T-helper 1 cell treated with Interleukin-12 subunit alpha and Interleukin-12 subunit beta and Interleukin-4 antibody, amounts not matched to agents 30 μg/mL and 1 μg/mL, for 36 hours (primary cell): ENCODE results near the gene LARP1B.
"Not testable (repeated sequence)": the region's sequence is repeated elsewhere in the genome, so short reads cannot be mapped to it uniquely, and the experiment has no call there.

Source experiments
- H3K27ac Mint-ChIP-seq: one replicate; pipeline ENCODE4 v1.8.0; 2021; ENCODE audit warnings: mild to moderate bottlenecking, mixed read lengths
- H3K27me3 Mint-ChIP-seq: one replicate; pipeline ENCODE4 v1.8.0; 2021; ENCODE audit warnings: low read depth, mixed read lengths
- H3K36me3 Mint-ChIP-seq: one replicate; pipeline ENCODE4 v1.8.0; 2021; ENCODE audit warnings: low read depth, mixed read lengths
- H3K4me1 Mint-ChIP-seq: one replicate; pipeline ENCODE4 v1.8.0; 2021; ENCODE audit warnings: low read depth, mixed read lengths
- H3K4me3 Mint-ChIP-seq: one replicate; pipeline ENCODE4 v1.8.0; 2021; ENCODE audit warnings: mild to moderate bottlenecking, moderate library complexity, mixed read lengths
- H3K9me3 Mint-ChIP-seq: one replicate; pipeline ENCODE4 v1.8.0; 2021; ENCODE audit warnings: mixed read lengths

The LARP1B gene

DNA sequence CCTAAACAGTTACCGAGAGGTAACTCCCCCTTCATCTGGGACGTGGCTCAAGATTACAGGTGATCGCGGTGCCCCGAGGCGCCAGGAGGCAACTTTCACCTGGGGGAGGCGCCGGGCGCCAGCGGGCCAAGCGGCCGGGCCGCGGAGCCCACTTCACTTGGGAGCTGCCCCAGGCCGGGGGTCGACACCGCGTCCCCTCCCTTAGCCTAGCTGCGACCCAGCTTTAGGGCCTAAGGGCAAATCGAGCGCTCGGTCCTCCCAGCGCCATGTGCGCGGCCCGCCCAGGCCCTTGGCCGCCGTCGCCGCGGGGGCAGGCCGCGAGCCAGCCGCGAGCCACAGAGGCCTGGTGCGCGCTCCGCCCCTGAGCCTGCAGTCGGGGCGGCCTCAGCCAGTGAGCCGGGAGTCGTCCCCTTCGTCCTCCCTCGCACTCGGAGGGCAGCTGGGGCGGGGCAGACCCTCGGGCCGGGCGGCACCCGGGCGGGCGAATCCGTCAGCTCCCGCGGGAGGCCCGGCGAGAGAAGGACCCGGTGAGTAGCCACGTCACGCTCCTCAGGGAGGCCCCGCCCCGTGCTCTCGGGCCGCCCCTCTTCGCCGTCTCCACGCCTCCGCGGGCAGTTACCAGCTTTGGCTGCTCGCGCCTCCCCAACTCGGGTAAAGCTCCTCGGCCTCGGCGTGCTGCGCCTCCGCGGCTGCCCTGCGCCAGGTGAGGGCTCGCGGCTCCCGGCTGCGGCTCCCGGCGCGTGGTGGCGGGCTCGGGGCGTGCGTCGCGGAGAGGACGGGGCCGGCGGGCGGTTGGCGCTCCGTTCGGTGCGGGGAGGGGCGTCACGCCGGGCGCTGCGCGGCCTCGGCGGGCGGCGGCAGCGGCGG, at the start of gene LARP1B:
Gene LARP1B, plus strand, starts transcription at position 614 of the 867 bp plus-strand sequence. CDS start 13,640 bp downstream, outside the sequence.
- Mint-ChIP-seq H3K36me3 (no peaks in the 10 kb centered on the region), H3K4me1 (peaks cover 12% of the 10 kb centered on the region), H3K4me3 (peak within 1 kb of the TSS; percentile 86), H3K27me3 (no peaks in the 10 kb centered on the region), H3K27ac (peak within 1 kb of the TSS; percentile 93), H3K9me3 (no peaks in the 10 kb centered on the region)

DNA sequence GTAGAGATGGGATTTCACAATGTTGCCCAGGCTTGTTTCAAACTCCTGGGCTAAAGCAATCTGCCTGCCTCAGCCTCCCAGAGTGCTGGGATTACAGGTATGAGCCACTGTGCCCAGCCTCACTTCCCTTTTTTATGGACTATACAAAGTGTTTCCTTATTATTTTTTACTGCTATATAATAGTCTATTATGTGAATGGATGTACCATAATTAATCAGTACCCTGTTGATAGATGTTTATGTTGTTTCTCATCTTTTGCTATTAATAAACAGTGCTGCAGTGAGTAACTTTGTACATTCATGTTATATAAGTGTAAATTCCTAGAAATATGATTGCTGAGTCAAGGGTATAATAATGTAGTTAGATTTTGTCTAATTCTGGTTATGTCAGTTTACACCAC, 35.8 kb upstream of the LARP1B start:
- Mint-ChIP-seq H3K9me3 (no peaks in the 10 kb centered on the region), H3K27me3 (no peaks in the 10 kb centered on the region), H3K4me1 (no peaks in the 10 kb centered on the region), H3K27ac (no peak overlapping the region), H3K36me3 (peaks cover 22% of the 10 kb centered on the region), H3K4me3 (no peak overlapping the region)

DNA sequence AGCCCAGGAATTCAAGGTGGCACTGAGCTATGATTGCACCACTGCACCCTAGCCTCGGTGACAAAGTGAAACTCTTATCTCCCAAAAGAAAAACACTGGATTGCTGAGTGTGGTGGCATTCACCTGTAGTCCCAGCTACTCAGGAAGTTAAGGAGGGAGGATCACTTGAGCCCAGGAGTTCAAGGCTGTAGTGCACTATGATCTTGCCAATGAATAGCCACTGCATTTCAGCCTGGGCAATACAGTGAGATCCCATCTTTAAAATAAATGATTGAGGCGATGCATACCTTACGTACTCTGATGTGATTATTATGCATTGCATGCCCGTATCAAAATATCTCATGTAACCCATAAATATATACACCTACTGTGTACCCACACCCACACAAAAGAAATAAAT, 31.2 kb upstream of the LARP1B start:
- no peak overlapping the region for H3K4me3 Mint-ChIP-seq
- H3K27me3 Mint-ChIP-seq: no peaks in the 10 kb centered on the region
- H3K36me3 Mint-ChIP-seq: peaks cover 20% of the 10 kb centered on the region
- H3K27ac Mint-ChIP-seq: no peak overlapping the region
- no peaks in the 10 kb centered on the region for H3K9me3 Mint-ChIP-seq
- H3K4me1 Mint-ChIP-seq: no peaks in the 10 kb centered on the region

DNA sequence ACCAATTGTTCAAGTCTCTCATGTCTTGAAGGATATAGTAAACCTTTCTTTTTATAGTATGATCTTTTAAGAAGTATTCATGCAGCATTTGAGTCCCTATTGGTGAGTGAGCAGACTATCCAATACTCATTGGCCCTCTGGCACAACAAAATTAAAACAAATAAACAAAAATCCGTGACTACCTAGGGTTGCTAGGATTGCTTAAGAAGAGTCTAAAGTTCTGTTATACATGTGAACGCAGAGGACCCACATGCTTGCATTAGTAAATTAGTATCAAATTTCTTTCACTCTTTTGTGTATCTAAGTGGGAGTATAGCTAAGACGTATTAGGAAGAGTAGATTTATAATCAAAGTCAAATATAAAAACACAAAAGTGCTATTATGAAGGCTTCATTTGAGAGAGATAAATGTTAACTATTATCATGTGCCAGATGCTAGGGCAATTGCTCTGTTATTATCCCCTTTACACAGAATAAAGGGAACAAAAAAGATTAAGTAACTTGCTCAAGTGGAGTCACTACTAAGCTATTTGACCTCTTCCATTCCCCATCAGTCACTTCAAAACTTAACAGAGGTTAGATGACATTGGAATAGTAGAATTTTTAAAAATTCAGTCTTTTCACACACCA, 29.2 kb upstream of the LARP1B start:
- Mint-ChIP-seq H3K4me3 (no peak overlapping the region), H3K27ac (no peak overlapping the region), H3K4me1 (no peaks in the 10 kb centered on the region), H3K27me3 (no peaks in the 10 kb centered on the region), H3K9me3 (no peaks in the 10 kb centered on the region), H3K36me3 (peaks cover 16% of the 10 kb centered on the region)

DNA sequence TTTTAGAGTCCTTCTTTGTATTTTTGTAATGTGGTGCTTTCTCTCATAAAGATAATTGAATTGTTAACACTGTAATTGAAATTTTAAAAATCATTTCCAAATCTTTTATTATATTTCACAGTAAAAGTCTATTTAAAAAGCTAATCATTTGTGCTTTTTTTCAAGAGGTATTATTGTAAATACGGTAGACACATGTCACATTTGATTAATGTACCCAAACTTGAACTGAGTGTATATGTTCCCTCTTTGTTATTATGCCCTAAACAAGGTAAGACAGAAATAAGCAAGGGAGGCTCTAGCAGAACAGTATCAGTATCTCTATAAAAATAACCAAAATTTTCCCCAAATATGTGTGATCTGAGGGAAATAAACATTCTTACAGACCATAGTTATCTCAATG, 21.5 kb upstream of the LARP1B start:
- no peaks in the 10 kb centered on the region for H3K36me3 Mint-ChIP-seq
- no peaks in the 10 kb centered on the region for H3K4me1 Mint-ChIP-seq
- no peaks in the 10 kb centered on the region for H3K27me3 Mint-ChIP-seq
- H3K27ac Mint-ChIP-seq: no peak overlapping the region
- H3K4me3 Mint-ChIP-seq: no peak overlapping the region
- no peaks in the 10 kb centered on the region for H3K9me3 Mint-ChIP-seq

DNA sequence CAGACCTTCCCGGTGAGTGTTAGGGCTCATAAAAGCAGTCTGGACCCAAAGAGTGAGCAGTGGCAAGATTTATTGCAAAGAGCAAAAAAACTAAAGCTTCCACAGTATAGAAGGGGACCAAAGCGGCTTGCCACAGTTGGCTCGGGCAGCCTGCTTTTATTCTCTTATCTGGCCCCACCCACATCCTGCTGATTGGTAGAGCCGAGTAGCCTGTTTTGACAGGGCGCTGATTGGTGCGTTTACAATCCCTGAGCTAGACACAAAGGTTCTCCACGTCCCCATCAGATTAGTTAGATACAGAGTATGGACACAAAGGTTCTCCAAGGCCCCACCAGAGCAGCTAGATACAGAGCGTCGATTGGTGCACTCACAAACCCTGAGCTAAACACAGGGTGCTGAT, 14.1 kb upstream of the LARP1B start:
- not testable (repeated sequence) for H3K9me3 Mint-ChIP-seq, H3K36me3 Mint-ChIP-seq, H3K27ac Mint-ChIP-seq, H3K4me1 Mint-ChIP-seq, H3K27me3 Mint-ChIP-seq, H3K4me3 Mint-ChIP-seq

DNA sequence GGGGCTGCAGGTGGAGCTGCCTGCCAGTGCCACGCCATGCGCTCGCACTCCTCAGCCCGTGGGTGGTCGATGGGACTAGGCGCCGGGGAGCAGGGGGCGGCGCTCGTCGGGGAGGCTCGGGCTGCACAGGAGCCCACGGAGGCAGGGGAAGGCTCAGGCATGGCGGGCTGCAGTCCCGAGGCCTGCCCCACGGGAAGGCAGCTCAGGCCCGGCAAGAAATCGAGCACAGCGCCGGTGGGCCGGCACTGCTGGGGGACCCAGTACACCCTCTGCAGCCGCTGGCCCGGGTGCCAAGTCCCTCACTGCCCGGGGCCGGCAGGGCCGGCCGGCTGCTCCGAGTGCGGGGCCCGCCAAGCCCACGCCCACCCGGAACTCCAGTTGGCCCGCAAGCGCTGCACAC, 13.6 kb upstream of the LARP1B start:
- not testable (repeated sequence) for H3K27me3 Mint-ChIP-seq, H3K4me3 Mint-ChIP-seq, H3K27ac Mint-ChIP-seq, H3K36me3 Mint-ChIP-seq, H3K4me1 Mint-ChIP-seq, H3K9me3 Mint-ChIP-seq

DNA sequence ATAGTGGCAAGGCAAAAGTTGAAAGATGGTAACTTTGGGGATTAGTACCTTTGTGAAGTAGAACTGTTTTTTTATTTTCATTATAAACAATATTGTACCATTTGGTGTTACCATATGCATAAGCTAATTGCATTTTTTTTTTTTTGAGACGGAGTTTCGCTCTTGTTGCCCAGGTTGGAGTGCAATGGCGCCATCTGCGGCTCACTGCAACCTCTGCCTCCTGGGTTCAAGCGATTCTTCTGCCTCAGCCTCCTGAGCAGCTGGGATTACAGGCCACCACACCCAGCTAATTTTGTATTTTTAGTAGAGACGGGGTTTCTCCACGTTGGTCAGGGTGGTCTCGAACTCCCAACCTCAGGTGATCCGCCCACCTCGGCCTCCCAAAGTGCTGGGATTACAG, 9.9 kb upstream of the LARP1B start:
- not testable (repeated sequence) for H3K36me3 Mint-ChIP-seq, H3K4me1 Mint-ChIP-seq, H3K4me3 Mint-ChIP-seq, H3K9me3 Mint-ChIP-seq, H3K27me3 Mint-ChIP-seq, H3K27ac Mint-ChIP-seq

DNA sequence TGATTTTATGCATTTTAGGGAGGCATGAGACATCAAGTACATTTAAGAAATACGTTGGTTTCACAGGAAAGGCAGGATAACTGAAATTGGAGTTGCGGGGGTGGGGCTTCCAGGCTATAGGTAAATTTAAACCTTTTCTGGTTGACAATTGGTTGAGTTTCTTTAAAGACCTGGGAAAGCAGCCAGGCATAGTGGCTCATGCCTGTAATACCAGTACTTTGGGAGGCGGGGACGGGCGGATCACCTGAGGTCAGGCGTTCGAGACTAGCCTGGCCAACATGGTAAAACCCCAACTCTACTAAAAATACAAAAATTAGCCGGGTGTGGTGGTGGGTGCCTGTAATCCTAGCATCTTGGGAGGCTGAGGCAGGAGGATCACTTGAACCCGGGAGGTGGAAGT, 6.2 kb upstream of the LARP1B start:
- not testable (repeated sequence) for H3K27ac Mint-ChIP-seq, H3K36me3 Mint-ChIP-seq, H3K4me1 Mint-ChIP-seq, H3K9me3 Mint-ChIP-seq, H3K27me3 Mint-ChIP-seq, H3K4me3 Mint-ChIP-seq

DNA sequence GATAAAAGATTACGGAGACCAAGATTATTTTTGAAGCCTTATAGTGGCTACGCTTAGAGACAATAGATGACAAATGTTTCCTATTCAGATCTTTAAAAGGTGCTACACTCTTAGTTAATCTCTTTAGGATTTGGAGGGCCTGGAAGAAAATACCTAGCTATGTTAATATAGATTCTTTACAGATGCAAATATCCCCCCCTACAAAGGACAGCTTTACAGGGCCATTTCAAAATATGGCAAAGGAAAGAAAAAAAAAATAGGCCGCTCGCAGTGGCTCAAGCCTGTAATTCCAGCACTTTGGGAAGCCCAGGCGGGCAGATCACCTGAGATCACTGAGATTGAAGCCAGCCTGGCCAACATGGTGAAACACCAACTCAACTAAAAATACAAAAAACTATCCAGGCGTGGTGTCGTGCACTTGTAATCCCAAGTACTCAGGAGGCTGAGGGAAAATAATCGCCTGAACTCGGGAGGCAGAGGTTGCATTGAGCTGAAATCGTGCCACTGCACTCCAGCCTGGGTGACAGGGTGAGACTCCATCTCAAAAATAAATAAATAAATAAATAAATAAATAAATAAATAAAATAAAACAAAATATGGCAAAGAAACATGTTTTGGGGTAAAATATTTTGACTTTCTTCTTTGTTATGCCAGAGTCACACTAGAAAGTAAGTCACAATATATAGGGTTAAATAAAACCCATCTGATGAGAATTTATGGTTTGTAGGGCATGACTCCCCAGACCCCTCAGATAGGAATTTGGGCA, 5.5 kb upstream of the LARP1B start:
- not testable (repeated sequence) for H3K27me3 Mint-ChIP-seq, H3K36me3 Mint-ChIP-seq, H3K9me3 Mint-ChIP-seq, H3K27ac Mint-ChIP-seq, H3K4me1 Mint-ChIP-seq, H3K4me3 Mint-ChIP-seq

DNA sequence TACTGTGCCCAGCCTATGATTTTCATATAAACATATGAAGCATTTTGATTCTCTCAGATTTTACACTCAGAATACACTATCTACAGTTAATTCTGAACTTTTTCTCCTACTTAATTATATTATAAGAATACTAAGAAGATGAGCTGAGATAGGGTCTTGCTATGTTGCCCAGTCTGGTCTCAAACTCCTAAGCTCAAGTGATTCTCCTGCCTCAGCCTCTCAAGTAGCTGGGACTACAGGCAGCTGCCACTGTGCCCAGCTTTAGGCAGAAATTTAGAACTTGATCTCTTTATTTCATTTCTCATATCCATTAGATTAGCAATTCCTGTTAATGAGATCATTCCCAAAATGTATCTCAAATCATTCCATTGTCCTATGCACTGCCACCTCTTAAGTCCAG, 4.7 kb upstream of the LARP1B start:
- Mint-ChIP-seq H3K27ac (no peak overlapping the region), H3K4me3 (no peak overlapping the region), H3K27me3 (peaks cover 3% of the 10 kb centered on the region), H3K4me1 (peaks cover 3% of the 10 kb centered on the region), H3K36me3 (no peaks in the 10 kb centered on the region), H3K9me3 (no peaks in the 10 kb centered on the region)

DNA sequence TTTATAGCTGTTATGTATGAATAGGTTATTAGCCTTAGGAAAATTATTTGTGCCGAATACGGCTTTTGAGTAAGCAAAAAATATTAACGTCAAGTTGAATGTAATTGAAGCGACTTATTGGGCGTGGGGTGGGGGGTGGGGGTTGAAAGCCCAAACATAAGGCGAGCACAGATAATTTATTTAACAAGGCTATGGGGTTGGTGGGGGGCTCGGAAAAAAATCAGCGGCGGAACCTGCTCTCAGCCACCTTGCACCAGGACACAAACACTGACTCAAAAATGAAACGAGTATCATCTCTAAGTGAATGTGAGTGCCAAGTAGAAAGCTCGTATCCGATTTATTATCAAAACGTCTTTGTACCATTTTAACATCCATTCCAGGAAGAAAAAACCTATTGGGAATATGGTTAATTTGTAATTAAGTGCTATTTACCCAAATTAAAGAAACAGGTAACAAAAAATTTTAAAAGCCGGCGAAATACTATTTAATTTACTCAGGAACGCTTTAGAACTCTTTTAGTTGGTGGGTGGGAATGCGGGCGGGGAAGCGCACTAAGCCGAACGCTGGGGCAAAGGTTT, 902 bp upstream of the LARP1B start:
- no peaks in the 10 kb centered on the region for H3K27me3 Mint-ChIP-seq
- peak overlapping the region; percentile 93 for H3K27ac Mint-ChIP-seq
- H3K9me3 Mint-ChIP-seq: no peaks in the 10 kb centered on the region
- peak overlapping the region; percentile 81 for H3K4me3 Mint-ChIP-seq
- H3K36me3 Mint-ChIP-seq: no peaks in the 10 kb centered on the region
- peaks cover 11% of the 10 kb centered on the region for H3K4me1 Mint-ChIP-seq

DNA sequence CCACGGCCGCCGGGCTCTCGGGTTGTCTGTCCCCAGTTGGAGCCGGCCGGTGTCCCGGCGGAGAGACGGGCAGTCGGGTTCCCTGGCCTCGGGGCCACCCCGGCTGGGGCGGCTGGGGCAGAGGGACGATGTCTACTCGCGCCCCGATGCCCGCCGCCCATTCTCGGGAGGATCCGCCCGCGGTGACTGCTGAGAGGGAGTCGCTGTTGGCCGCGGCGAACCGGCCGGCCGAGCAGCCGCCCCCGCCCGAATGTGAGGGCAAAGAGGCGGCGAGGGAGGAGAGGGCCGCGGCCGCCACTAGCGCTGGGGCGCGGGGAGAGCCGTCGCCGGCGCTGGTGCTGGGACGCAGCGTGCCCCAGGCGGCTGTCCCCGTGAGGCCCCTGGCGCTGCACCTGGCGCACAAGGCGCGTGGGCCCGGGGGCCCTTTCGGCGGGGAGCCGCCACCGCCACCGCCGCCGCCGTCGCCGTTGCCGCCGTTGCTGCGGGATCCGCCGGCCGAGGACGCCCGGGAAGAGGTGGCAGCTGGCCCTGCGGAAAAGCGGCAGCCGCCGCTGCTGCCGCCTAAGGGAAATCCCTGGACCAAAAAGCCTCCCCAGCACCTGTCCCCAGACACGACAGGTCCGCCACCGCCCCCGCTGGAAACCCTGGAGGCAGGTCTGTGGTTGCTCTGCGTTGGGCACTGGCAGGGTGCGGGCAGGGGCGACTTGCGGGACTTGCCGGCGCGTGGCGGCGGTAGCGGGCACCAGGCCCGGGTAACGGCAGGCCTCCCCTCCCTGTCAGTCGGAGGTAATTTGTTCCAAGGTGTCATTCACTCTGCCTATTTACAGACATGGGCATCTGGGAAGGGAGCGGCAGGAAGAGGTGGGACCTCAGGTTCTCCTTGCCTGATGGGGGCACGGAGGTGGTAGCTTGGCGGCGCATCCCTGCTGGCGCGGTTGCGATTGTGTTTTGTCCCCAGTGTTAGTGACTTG, 739 bp downstream of the LARP1B start:
- Mint-ChIP-seq H3K9me3 (no peaks in the 10 kb centered on the region), H3K27ac (peak overlapping the region; percentile 74), H3K36me3 (no peaks in the 10 kb centered on the region), H3K27me3 (no peaks in the 10 kb centered on the region), H3K4me3 (peak overlapping the region; percentile 86), H3K4me1 (peaks cover 12% of the 10 kb centered on the region)

DNA sequence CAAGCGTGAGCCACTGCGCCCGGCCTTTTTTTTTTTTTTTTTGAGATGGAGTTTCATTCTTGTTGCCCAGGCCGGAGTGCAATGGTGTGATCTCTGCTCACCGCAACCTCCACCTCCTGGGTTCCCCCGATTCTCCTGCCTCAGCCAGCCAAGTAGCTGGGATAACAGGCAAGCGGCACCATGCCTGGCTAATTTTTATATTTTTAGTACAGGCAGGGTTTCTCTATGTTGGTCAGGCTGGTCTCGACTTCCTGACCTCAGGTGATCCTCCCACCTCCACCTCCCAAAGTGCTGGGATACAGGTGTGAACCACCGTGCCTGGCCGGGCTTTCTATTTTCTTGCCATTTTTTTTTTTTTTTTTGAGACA, 5.3 kb downstream of the LARP1B start:
- not testable (repeated sequence) for H3K27ac Mint-ChIP-seq, H3K9me3 Mint-ChIP-seq, H3K4me3 Mint-ChIP-seq, H3K4me1 Mint-ChIP-seq, H3K27me3 Mint-ChIP-seq, H3K36me3 Mint-ChIP-seq
